Endothelial cell of umbilical vein (primary cell): Measurements from ENCODE around the gene SAMD7. TPM values are rescaled to one million over a fixed set of nuclear protein-coding genes. Genes with fewer than 3 reads are reported as not detected.
A peak's percentile ranks its signal among the peaks of the same experiment; 100 is the strongest.

Experiments
- BruUV-seq: library from RNA; stranded (reverse); fragments of 400-500 nt; replicated peaks from 2 replicates; lab custom pipeline; 2021; lab: Mats Ljungman, UMichigan
- CTCF ChIA-PET: fragments of 300-600, 350-600 bp; sonication (Branson Sonifier 250); formaldehyde crosslinking; loops from one replicate; lab custom pipeline; 2021; ENCODE audit warnings: antibody characterized with exemption, inconsistent platforms; lab: Charles Lee
- POLR2A ChIA-PET: fragments of 300-600, 350-600 bp; sonication (Branson Sonifier 250); formaldehyde crosslinking; loops from one replicate; lab custom pipeline; 2021; ENCODE audit warnings: antibody characterized with exemption, inconsistent platforms; lab: Charles Lee
- DNase-seq: peaks from one replicate; pipeline ENCODE4 v3.0.0-alpha.2; 2011; ENCODE audit warnings: low read depth, low spot score
- FAIRE-seq: peaks from 2 replicates; lab custom pipeline; 2011; peaks lifted over from hg19 to GRCh38; lab: Jason Lieb, UNC
- H2AFZ ChIP-seq: 2 replicates; pipeline ENCODE4 v1.6.0; 2012; ENCODE audit warnings: low read depth, low read length, control low read depth, inconsistent platforms
- H3K27ac ChIP-seq: 2 replicates; pipeline ENCODE4 v1.5.1; 2011; ENCODE audit warnings: low read depth, mild to moderate bottlenecking, control low read depth, low read length, moderate library complexity; ENCODE audit not compliant: insufficient read depth
- H3K27me3 ChIP-seq, 2 experiments: 2 replicates each; pipeline versions ENCODE4 v1.6.0 to v1.6.1; 2011; ENCODE audit warnings: low read length in 2 of 2, mixed read lengths in 1 of 2; ENCODE audit not compliant: control insufficient read depth in 2 of 2, insufficient read depth in 2 of 2
- H3K36me3 ChIP-seq, 2 experiments: 2 replicates in 1 of 2; 3 replicates in 1 of 2; pipeline ENCODE4 v1.5.1; 2011; ENCODE audit warnings: low read length in 2 of 2, mild to moderate bottlenecking in 1 of 2, moderate library complexity in 1 of 2; ENCODE audit not compliant: control insufficient read depth in 2 of 2, insufficient read depth in 2 of 2; ENCODE audit errors: extremely low read depth in 1 of 2
- H3K4me1 ChIP-seq: 3 replicates; pipeline ENCODE4 v1.5.1; 2011; ENCODE audit warnings: mild to moderate bottlenecking, low read length; ENCODE audit not compliant: control insufficient read depth, insufficient read depth; ENCODE audit errors: extremely low read depth
- H3K4me2 ChIP-seq: 2 replicates; pipeline ENCODE4 v1.6.1; 2011; ENCODE audit warnings: low read length, control low read depth, mixed read lengths; ENCODE audit not compliant: insufficient read depth
- H3K4me3 ChIP-seq, 3 experiments: fragments of 200-600 bp in 1 of 3; sonication (generic), shearing (Covaris generic) in 1 of 3; replicated peaks in 1 of 3; 2 replicates each; pipeline ENCODE4 v1.5.1; 2011 to 2016; ENCODE audit warnings: control low read depth in 3 of 3, low read length in 3 of 3, mild to moderate bottlenecking in 2 of 3, inconsistent platforms in 1 of 3, low read depth in 1 of 3, moderate library complexity in 1 of 3; ENCODE audit not compliant: insufficient read depth in 1 of 3
- H3K79me2 ChIP-seq: 2 replicates; pipeline ENCODE4 v1.6.0; 2012; ENCODE audit warnings: low read length, inconsistent platforms; ENCODE audit not compliant: control insufficient read depth, insufficient read depth
- H3K9ac ChIP-seq: replicated peaks from 2 replicates; pipeline ENCODE3; 2011; ENCODE audit warnings: low read length, control low read depth; ENCODE audit not compliant: insufficient read depth; ENCODE audit errors: extremely low read depth
- H3K9me1 ChIP-seq: replicated peaks from 3 replicates; pipeline ENCODE4 v1.6.0; 2011; ENCODE audit warnings: mild to moderate bottlenecking, low read length; ENCODE audit not compliant: control insufficient read depth, insufficient read depth; ENCODE audit errors: extremely low read depth
- H3K9me3 ChIP-seq: replicated peaks from 2 replicates; pipeline ENCODE4 v1.5.1; 2012; ENCODE audit warnings: low read length, inconsistent platforms; ENCODE audit not compliant: control insufficient read depth, insufficient read depth
- H4K20me1 ChIP-seq: replicated peaks from 2 replicates; pipeline ENCODE3; 2011; ENCODE audit warnings: mild to moderate bottlenecking, low read length; ENCODE audit not compliant: control insufficient read depth, insufficient read depth; ENCODE audit errors: extremely low read depth
- CTCF ChIP-seq, 2 donors: IDR thresholded peaks; 1 replicate in 1 of 2; 2 replicates in 1 of 2; pipeline ENCODE4 v1.5.1; 2011; ENCODE audit warnings: low read length in 2 of 2, mild to moderate bottlenecking in 2 of 2, moderate library complexity in 2 of 2, control low read depth in 1 of 2, inconsistent platforms in 1 of 2, low read depth in 1 of 2; ENCODE audit not compliant: insufficient read depth in 1 of 2; ENCODE audit errors: extremely low read depth in 1 of 2
- EZH2 ChIP-seq: IDR thresholded peaks from 2 replicates; pipeline ENCODE4 v1.6.1; 2012; ENCODE audit warnings: borderline replicate concordance, low read depth, mild to moderate bottlenecking, moderate library complexity, low read length, inconsistent platforms; ENCODE audit not compliant: severe bottlenecking
- JUN ChIP-seq: IDR thresholded peaks from 2 replicates; pipeline ENCODE4 v1.6.1; 2011; ENCODE audit warnings: borderline replicate concordance, low read depth; ENCODE audit not compliant: insufficient read length, insufficient read depth
- MYC ChIP-seq: IDR thresholded peaks from one replicate; pipeline ENCODE4 v1.6.1; 2011; ENCODE audit warnings: mild to moderate bottlenecking, low read depth, low read length
- dilution Hi-C: fragments of 300-500 bp; cut with MboI; formaldehyde crosslinking; loops from one replicate; pipeline ENCODE4 v1.15.0; 2019; ENCODE audit warnings: low sequenced_read_pairs; ENCODE audit not compliant: extremely low pct_ligation_motif_present
- intact Hi-C: fragments of 100-400 bp; cut with micrococcal nuclease; formaldehyde crosslinking; loops from one replicate; pipeline ENCODE4 v1.10.0; 2022
- polyA plus RNA-seq, 4 experiments: library from polyadenylated mRNA; depleted of rRNA in 3 of 4; stranded (reverse) in 3 of 4; unstranded in 1 of 4; fragments of >200 nt; gene quantifications; 2 replicates each; pipeline versions ENCODE4 v1.2.1 to v1.2.3, GENCODE V29; 2011 to 2012; ENCODE audit warnings: missing spikeins in 1 of 4
- total RNA-seq: library from RNA; stranded (reverse); gene quantifications from 2 replicates; pipeline ENCODE4 v1.2.3, GENCODE V29; 2021

The SAMD7 gene
- total and polyA plus RNA-seq, 2 donors (not counting 3 experiments of a cell fraction or from before 2014, with no cell fraction given), result not detected

DNA sequence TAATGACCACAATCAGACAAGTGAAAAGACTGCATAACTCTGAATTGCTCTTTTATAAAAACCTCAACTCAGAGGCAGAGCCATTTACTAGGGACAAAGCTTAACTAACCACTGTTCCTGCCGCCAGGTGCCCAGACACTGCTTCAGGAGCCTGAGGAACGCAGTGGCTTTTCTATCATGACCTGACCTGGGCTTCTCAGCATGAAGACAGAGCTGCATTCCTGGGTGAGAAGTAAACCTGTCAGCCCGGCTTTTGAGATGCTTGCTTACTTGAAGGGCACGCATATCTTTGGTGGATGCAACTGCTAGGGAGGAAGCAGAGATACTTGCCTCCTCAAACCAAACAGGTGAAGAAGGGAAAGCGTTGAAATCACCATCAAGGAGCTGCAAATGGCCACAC is 49.5 kb upstream of the SAMD7 start:
- FAIRE-seq, result no peak
- CTCF ChIA-PET, result interaction anchor here (0.7 to 2.9 kb wide), 10 partner anchors 9 to 192 kb away, joined by 3 to 18 read pairs (median 4); no protein-coding TSS in a partner anchor

DNA sequence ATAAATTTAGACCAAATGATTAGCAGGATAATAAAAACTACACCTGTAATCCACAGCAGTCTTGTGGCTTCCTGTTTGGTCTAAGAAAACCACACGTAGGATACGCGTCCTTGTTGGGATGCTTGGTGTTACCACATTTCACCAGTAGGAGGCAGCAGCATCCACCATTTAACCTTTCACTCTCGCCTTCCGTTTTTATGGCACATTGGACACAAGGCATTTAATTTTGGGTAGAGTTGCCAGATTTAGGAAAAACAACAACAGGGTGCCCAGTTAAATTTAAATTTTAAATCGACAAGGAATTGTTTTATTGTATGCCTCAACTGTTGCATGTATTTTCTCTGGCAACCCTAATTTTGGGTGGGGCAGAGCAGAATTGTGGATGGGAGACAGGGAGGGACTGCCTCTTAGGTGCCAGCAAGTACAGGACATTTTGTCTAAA is 47.9 kb upstream of the SAMD7 start:
- ChIA-PET POLR2A (no interaction called here), CTCF (interaction anchor here (1.0 to 2.9 kb wide), 8 partner anchors 8 to 216 kb away, joined by 3 to 18 read pairs (median 6); no protein-coding TSS in a partner anchor)
- Histone ChIP-seq H3K4me3 (no peak overlapping the region), H3K9me1 (no peaks in the 10 kb centered on the region), H3K79me2 (no peaks in the 10 kb centered on the region), H3K9ac (no peak overlapping the region), H3K27me3 (peaks cover 0 to 2% of the 10 kb centered on the region in 2 experiments), H4K20me1 (no peaks in the 10 kb centered on the region), H2AFZ (no peak overlapping the region), H3K27ac (no peak overlapping the region), H3K36me3 (no peaks in the 10 kb centered on the region), H3K4me1 (no peaks in the 10 kb centered on the region), H3K9me3 (no peaks in the 10 kb centered on the region), H3K4me2 (no peak overlapping the region)
- no TSS peak for BruUV-seq
- intact Hi-C loops, result loop anchor here (1.0 to 10.0 kb wide), 8 partner anchors 101 to 731 kb away; partner anchors contain the start of genes GPR160 and PHC3
- dilution Hi-C loops, result no loop called here
- peak; percentile 96 for FAIRE-seq
- DNase-seq, result peak; percentile 81
- TF ChIP-seq EZH2 (no peak), CTCF (IDR thresholded peaks at IDR 0.05; ENCODE audit: extremely low read depth in 1 of 2, insufficient read depth in 1 of 2, low read depth in 1 of 2, low read length in 2 of 2) (peak; percentile 81 to 86), JUN (no peak)

More for the DNA sequence above, 49.5 kb upstream of the SAMD7 start:
- no peaks in the 10 kb centered on the region for H3K36me3 ChIP-seq
- BruUV-seq, result no TSS peak
- no peaks in the 10 kb centered on the region for H3K79me2 ChIP-seq
- H3K27ac ChIP-seq, result no peak overlapping the region
- no peaks in the 10 kb centered on the region for H4K20me1 ChIP-seq
- TF ChIP-seq MYC (no peak), EZH2 (no peak)
- no peak overlapping the region for H2AFZ ChIP-seq
- dilution Hi-C loops (no loop called here), intact Hi-C loops (loop anchor here (2.0 to 10.0 kb wide), 5 partner anchors 99 to 730 kb away; partner anchors contain the start of genes GPR160 and PHC3)
- no peaks in the 10 kb centered on the region for H3K4me1 ChIP-seq
- H3K9me3 ChIP-seq, result no peaks in the 10 kb centered on the region
- H3K4me3 ChIP-seq, result no peak overlapping the region
- POLR2A ChIA-PET, result no interaction called here
- no peak overlapping the region for H3K9ac ChIP-seq
- no peaks in the 10 kb centered on the region for H3K9me1 ChIP-seq
- DNase-seq, result no peak
- peaks cover 6 to 10% of the 10 kb centered on the region in 2 experiments for H3K27me3 ChIP-seq
- no peak overlapping the region for H3K4me2 ChIP-seq
